Measurements from ENCODE around the gene FCAR.

FCAR gene

DNA sequence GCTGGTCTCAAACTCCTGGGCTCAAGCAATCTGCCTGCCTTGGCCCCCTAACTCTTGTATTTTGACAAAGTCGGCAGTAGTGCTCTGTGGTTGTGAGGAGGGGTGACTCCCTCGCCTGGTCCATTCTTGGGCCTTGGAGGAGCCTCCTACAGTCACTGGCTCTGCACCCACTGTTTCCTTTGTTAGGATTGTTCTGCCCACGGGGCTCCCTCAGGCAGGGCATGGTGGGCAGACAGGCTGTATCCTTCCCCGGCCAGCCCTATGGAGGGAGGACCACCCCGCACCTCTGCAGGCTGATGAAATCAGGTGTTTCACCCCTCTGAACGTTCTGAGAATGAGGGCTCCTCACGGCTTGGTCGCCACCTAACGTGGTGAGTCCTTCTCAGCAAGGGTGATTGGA is 9.2 kb downstream of the FCAR start:
- TF ChIP-seq NFIC (IDR thresholded peaks at IDR 0.05) (no peak), CEBPB (IDR thresholded peaks at IDR 0.05) (no peak), CREB1 (IDR thresholded peaks at IDR 0.05; ENCODE audit: low read depth) (no peak), MAX (IDR thresholded peaks at IDR 0.05) (no peak), USF1 (IDR thresholded peaks at IDR 0.05) (no peak), TAF1 (IDR thresholded peaks at IDR 0.05; ENCODE audit: low read depth) (no peak), YY1 (IDR thresholded peaks at IDR 0.05; ENCODE audit: low read depth) (no peak), EP300 (IDR thresholded peaks at IDR 0.05; ENCODE audit: borderline replicate concordance) (no peak), RAD21 (IDR thresholded peaks at IDR 0.05; ENCODE audit: low read depth) (no peak), EGR1 (IDR thresholded peaks at IDR 0.05) (no peak), ZBTB7A (IDR thresholded peaks at IDR 0.05; ENCODE audit: low read depth) (no peak), TEAD4 (IDR thresholded peaks at IDR 0.05) (no peak), TCF12 (IDR thresholded peaks at IDR 0.05; ENCODE audit: low read depth) (no peak), REST (IDR thresholded peaks at IDR 0.05; ENCODE audit: low read depth) (no peak), FOXM1 (IDR thresholded peaks at IDR 0.05; ENCODE audit: borderline replicate concordance, low read depth) (no peak)

GRCh38 chr19:54888239-54888638 is 14.2 kb downstream of the FCAR start:
- TF ChIP-seq EGR1 (IDR thresholded peaks at IDR 0.05) (no peak), TEAD4 (IDR thresholded peaks at IDR 0.05) (no peak), YY1 (IDR thresholded peaks at IDR 0.05; ENCODE audit: low read depth) (no peak), EP300 (IDR thresholded peaks at IDR 0.05; ENCODE audit: borderline replicate concordance) (no peak), FOXM1 (IDR thresholded peaks at IDR 0.05; ENCODE audit: borderline replicate concordance, low read depth) (no peak), MAX (IDR thresholded peaks at IDR 0.05) (no peak), CEBPB (IDR thresholded peaks at IDR 0.05) (no peak), CREB1 (IDR thresholded peaks at IDR 0.05; ENCODE audit: low read depth) (no peak), REST (IDR thresholded peaks at IDR 0.05; ENCODE audit: low read depth) (no peak), TAF1 (IDR thresholded peaks at IDR 0.05; ENCODE audit: low read depth) (no peak), USF1 (IDR thresholded peaks at IDR 0.05) (no peak)

- TF ChIP-seq FOXM1 (IDR thresholded peaks at IDR 0.05; ENCODE audit: borderline replicate concordance, low read depth), result no peak
- TF ChIP-seq CEBPB (IDR thresholded peaks at IDR 0.05), result no peak
- no peak for TF ChIP-seq TCF12 (IDR thresholded peaks at IDR 0.05; ENCODE audit: low read depth)
- TF ChIP-seq CREB1 (IDR thresholded peaks at IDR 0.05; ENCODE audit: low read depth), result no peak
Observed at GRCh38 chr19:54889566-54889965, 15.5 kb downstream of the FCAR start.

- TF ChIP-seq TEAD4 (IDR thresholded peaks at IDR 0.05) (no peak), EGR1 (IDR thresholded peaks at IDR 0.05) (no peak), ZBTB7A (IDR thresholded peaks at IDR 0.05; ENCODE audit: low read depth) (no peak), REST (IDR thresholded peaks at IDR 0.05; ENCODE audit: low read depth) (no peak), CREB1 (IDR thresholded peaks at IDR 0.05; ENCODE audit: low read depth) (no peak), FOXM1 (IDR thresholded peaks at IDR 0.05; ENCODE audit: borderline replicate concordance, low read depth) (no peak), NFIC (IDR thresholded peaks at IDR 0.05) (no peak), RAD21 (IDR thresholded peaks at IDR 0.05; ENCODE audit: low read depth) (no peak), CEBPB (IDR thresholded peaks at IDR 0.05) (no peak), TAF1 (IDR thresholded peaks at IDR 0.05; ENCODE audit: low read depth) (no peak), TCF12 (IDR thresholded peaks at IDR 0.05; ENCODE audit: low read depth) (no peak), USF1 (IDR thresholded peaks at IDR 0.05) (no peak), EP300 (IDR thresholded peaks at IDR 0.05; ENCODE audit: borderline replicate concordance) (no peak), YY1 (IDR thresholded peaks at IDR 0.05; ENCODE audit: low read depth) (no peak), MAX (IDR thresholded peaks at IDR 0.05) (no peak)
Observed at GRCh38 chr19:54893406-54893805, 19.4 kb downstream of the FCAR start.
